Measurements from ENCODE around the gene RNF212. TPM values are rescaled to one million over a fixed set of nuclear protein-coding genes. Genes with fewer than 3 reads are reported as not detected.

RNF212 gene
- total RNA-seq, 1 experiment from 2014 or later, result not detected

- peak; percentile 42 for DNase-seq
- ATAC-seq, result peak; percentile 72
These were observed 55.0 kb downstream of the RNF212 start for GRCh38 chr4:1058198-1058996.

DNA sequence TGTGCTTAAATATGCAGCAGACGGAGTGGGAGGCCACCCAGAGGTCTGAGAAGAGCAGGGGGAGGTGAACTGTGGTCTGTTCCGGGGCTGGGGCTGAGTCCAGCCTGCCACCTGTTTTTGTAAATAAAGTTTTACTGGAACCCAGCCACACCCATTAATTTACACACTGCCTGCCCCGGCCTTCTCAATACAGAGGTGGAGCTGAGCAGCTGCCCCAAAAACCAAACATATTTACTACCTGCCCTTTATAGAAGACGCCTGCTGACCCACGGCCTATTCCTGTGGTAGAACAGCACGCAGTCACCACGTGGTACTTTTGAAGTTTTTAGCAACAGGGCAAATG, 56.0 kb downstream of the RNF212 start:
- H2AFZ ChIP-seq (ENCODE audit: low read length), result no peak overlapping the region
- no peaks in the 10 kb centered on the region for H3K79me2 ChIP-seq (ENCODE audit: low read length)
- H3K27ac ChIP-seq (ENCODE audit: low read length), result no peak overlapping the region
- DNase-seq (no peak), ATAC-seq (peak; percentile 23; the same call in 1 of the 2 replicates)
- peaks cover 22% of the 10 kb centered on the region for H3K4me1 ChIP-seq (ENCODE audit: insufficient read depth, low read length)
- no peaks in the 10 kb centered on the region for H3K9me2 ChIP-seq (replicated peaks; ENCODE audit: low read length)
- no peaks in the 10 kb centered on the region for H4K20me1 ChIP-seq (ENCODE audit: low read length)
- CTCF ChIA-PET, result no interaction called here
- POLR2A ChIA-PET (ENCODE audit: unreplicated experiment), result no interaction called here
- peaks cover 37% of the 10 kb centered on the region for H3K27me3 ChIP-seq (ENCODE audit: low read length)
- H3K4me3 ChIP-seq (ENCODE audit: low read length), result no peak overlapping the region
- H3K36me3 ChIP-seq (ENCODE audit: low read depth, low read length), result no peaks in the 10 kb centered on the region
- H3K4me2 ChIP-seq (ENCODE audit: low read length), result no peak overlapping the region
- TF ChIP-seq EZH2 (IDR thresholded peaks at IDR 0.05; ENCODE audit: low read length, unreplicated experiment) (no peak), CTCF (conservative IDR thresholded peaks at IDR 0.05; ENCODE audit: low read depth, low read length) (no peak), EZH2phosphoT487 (IDR thresholded peaks at IDR 0.05; ENCODE audit: borderline replicate concordance, low read length) (no peak)
- no peak overlapping the region for H3K9ac ChIP-seq (ENCODE audit: low read length)
- H3F3A ChIP-seq (ENCODE audit: low read length, unreplicated experiment), result no peaks in the 10 kb centered on the region
- intact Hi-C loops (cut with micrococcal nuclease), result no loop called here
- no TSS peak for BruUV-seq (replicated peaks)
- H3K9me3 ChIP-seq (ENCODE audit: low read length), result no peaks in the 10 kb centered on the region

More at GRCh38 chr4:1058198-1058996, 55.0 kb downstream of the RNF212 start:
- ChIA-PET POLR2A (ENCODE audit: unreplicated experiment) (no interaction called here), CTCF (no interaction called here)
- H3K9ac ChIP-seq (ENCODE audit: low read length), result no peak overlapping the region
- H3K4me2 ChIP-seq (ENCODE audit: low read length), result peak overlapping the region; percentile 65
- H3K9me2 ChIP-seq (replicated peaks; ENCODE audit: low read length), result no peaks in the 10 kb centered on the region
- H3K27ac ChIP-seq (ENCODE audit: low read length), result no peak overlapping the region
- H3K4me3 ChIP-seq (ENCODE audit: low read length), result no peak overlapping the region
- no peaks in the 10 kb centered on the region for H3K79me2 ChIP-seq (ENCODE audit: low read length)
- no peaks in the 10 kb centered on the region for H3F3A ChIP-seq (ENCODE audit: low read length, unreplicated experiment)
- TF ChIP-seq EZH2 (IDR thresholded peaks at IDR 0.05; ENCODE audit: low read length, unreplicated experiment), result no peak
- TF ChIP-seq EZH2phosphoT487 (IDR thresholded peaks at IDR 0.05; ENCODE audit: borderline replicate concordance, low read length), result no peak
- peak; percentile 38 for TF ChIP-seq CTCF (conservative IDR thresholded peaks at IDR 0.05; ENCODE audit: low read depth, low read length)
- peaks cover 35% of the 10 kb centered on the region for H3K27me3 ChIP-seq (ENCODE audit: low read length)
- no peaks in the 10 kb centered on the region for H4K20me1 ChIP-seq (ENCODE audit: low read length)
- no peaks in the 10 kb centered on the region for H3K36me3 ChIP-seq (ENCODE audit: low read depth, low read length)
- intact Hi-C loops (cut with micrococcal nuclease), result no loop called here
- H2AFZ ChIP-seq (ENCODE audit: low read length), result 0 out of 2 replicates have a peak overlapping the region, but pooled peaks have one; percentile 36
- no peaks in the 10 kb centered on the region for H3K9me3 ChIP-seq (ENCODE audit: low read length)
- H3K4me1 ChIP-seq (ENCODE audit: insufficient read depth, low read length), result peaks cover 12% of the 10 kb centered on the region; the same call in 1 of the 2 replicates
- no TSS peak for BruUV-seq (replicated peaks)
